ENCODE results near the gene CHRND. TPM values are rescaled to one million over a fixed set of nuclear protein-coding genes. Genes with fewer than 3 reads are reported as not detected.

Gene CHRND
- total and polyA plus RNA-seq, 2 donors (not counting 1 experiment from before 2014, with no cell fraction given), result not detected

DNA sequence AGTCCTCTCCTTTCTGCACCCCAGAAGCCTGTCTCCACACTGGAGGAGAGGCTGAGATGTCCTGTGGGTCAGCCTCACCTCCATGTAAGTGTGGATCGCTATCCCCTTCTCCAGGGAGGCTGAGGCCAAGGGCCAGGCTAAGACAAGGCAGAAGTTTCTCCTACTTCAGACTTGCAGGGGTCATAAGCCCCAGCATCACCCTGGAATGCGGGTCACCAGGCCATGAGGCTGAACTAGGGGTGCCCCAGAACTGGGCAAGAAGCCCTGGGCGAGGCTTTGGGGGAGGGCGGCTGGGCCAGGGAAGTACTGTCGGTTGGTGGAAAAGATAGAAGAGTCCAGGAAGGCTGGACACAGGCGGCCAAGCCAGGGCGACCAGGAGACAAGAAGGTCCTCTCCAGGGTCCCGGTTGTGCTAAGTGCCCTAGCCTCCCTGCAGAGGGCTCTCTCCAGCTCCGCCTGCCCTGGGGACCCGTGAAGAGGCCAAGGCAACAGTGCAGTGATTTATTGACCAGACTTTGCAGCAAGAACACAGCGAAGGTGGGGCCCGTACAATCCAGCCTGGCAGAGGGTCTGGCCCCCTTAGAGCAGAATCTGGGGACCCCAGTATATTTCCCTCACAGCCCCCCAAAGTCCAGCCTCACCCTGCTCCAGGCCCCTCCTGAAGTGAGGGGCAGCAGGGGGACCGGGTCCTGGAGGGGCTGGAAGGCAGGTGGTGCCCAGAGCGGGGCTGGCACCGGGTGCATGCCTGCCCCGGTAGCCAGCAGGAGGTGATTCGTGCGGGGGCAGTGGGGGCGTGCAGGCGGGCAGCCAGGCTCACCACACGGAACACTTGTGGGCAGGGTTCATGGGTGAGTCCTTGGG lies 46.4 kb upstream of the CHRND start:
- H3K79me2 ChIP-seq (ENCODE audit: control insufficient read depth, insufficient read depth, low read length), result no peaks in the 10 kb centered on the region
- no peak for DNase-seq
- peaks cover 0 to 14% (median 0%) of the 10 kb centered on the region in 4 experiments for H3K27me3 ChIP-seq (replicated peaks in 1 of 4; ENCODE audit: control extremely low read depth in 1 of 4, control insufficient read depth in 3 of 4, insufficient read depth in 4 of 4, low read length in 3 of 4)
- no peaks in the 10 kb centered on the region for H3K36me3 ChIP-seq (replicated peaks in 1 of 2; ENCODE audit: control extremely low read depth in 1 of 2, control insufficient read depth in 1 of 2, extremely low read depth in 1 of 2, insufficient read depth in 2 of 2, low read length in 1 of 2)
- no peak overlapping the region for H3K4me2 ChIP-seq (replicated peaks; ENCODE audit: low read depth, low read length, poor library complexity, severe bottlenecking)
- H3K27ac ChIP-seq (ENCODE audit: low read length in 2 of 2), result no peak overlapping the region
- intact Hi-C loops (cut with micrococcal nuclease), result no loop called here
- no peak overlapping the region for H3K4me3 ChIP-seq (ENCODE audit: control extremely low read depth in 1 of 5, extremely low read depth in 1 of 5, insufficient read depth in 1 of 5, low read depth in 2 of 5, low read length in 4 of 5)
- H3K27me3 Mint-ChIP-seq, result peaks cover 25% of the 10 kb centered on the region
- WGBS (ENCODE audit: insufficient coverage), result 80% methylated on average over 20 of the region's 21 CpGs
- H2AFZ ChIP-seq (ENCODE audit: insufficient read depth, low read depth, low read length, poor library complexity, severe bottlenecking), result no peak overlapping the region
- ATAC-seq (ENCODE audit: low read depth), result no peak
- CTCF ChIA-PET, result no interaction called here
- no peaks in the 10 kb centered on the region for H3K9me3 Mint-ChIP-seq (ENCODE audit: insufficient read depth)
- POLR2A ChIA-PET, result no interaction called here
- H3K9ac ChIP-seq (ENCODE audit: low read length), result no peak overlapping the region
- no peak overlapping the region for H3K27ac Mint-ChIP-seq
- no peak for TF ChIP-seq EZH2 (IDR thresholded peaks at IDR 0.05; ENCODE audit: borderline replicate concordance, insufficient read depth, low read depth, low read length, poor library complexity, severe bottlenecking)
- TF ChIP-seq, protein P1, sequence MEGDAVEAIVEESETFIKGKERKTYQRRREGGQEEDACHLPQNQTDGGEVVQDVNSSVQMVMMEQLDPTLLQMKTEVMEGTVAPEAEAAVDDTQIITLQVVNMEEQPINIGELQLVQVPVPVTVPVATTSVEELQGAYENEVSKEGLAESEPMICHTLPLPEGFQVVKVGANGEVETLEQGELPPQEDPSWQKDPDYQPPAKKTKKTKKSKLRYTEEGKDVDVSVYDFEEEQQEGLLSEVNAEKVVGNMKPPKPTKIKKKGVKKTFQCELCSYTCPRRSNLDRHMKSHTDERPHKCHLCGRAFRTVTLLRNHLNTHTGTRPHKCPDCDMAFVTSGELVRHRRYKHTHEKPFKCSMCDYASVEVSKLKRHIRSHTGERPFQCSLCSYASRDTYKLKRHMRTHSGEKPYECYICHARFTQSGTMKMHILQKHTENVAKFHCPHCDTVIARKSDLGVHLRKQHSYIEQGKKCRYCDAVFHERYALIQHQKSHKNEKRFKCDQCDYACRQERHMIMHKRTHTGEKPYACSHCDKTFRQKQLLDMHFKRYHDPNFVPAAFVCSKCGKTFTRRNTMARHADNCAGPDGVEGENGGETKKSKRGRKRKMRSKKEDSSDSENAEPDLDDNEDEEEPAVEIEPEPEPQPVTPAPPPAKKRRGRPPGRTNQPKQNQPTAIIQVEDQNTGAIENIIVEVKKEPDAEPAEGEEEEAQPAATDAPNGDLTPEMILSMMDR (IDR thresholded peaks at IDR 0.05), result no peak
- H3K4me1 Mint-ChIP-seq, result no peaks in the 10 kb centered on the region
- no peaks in the 10 kb centered on the region for H3K9me3 ChIP-seq (ENCODE audit: control extremely low read depth in 1 of 3, control insufficient read depth in 2 of 3, insufficient read depth in 1 of 3, low read length in 2 of 3)
- no peak overlapping the region for H3K4me3 Mint-ChIP-seq
- H3K4me1 ChIP-seq (ENCODE audit: control insufficient read depth in 2 of 2, insufficient read depth in 2 of 2, low read length in 2 of 2), result no peaks in the 10 kb centered on the region
- no peaks in the 10 kb centered on the region for H4K20me1 ChIP-seq (ENCODE audit: control insufficient read depth, insufficient read depth, low read length, poor library complexity, severe bottlenecking)
